ENCODE results near the gene AOC3. TPM values are rescaled to one million over a fixed set of nuclear protein-coding genes. Genes with fewer than 3 reads are reported as not detected.
A peak's percentile ranks its signal among the peaks of the same experiment; 100 is the strongest.

AOC3 gene
- total and polyA plus RNA-seq, 2 of the 13 experiments (the other 11 are each of a cell fraction or from before 2014, with no cell fraction given) = 8.7 to 51.7 TPM

GRCh38 chr17:42803074-42803883, 47.7 kb upstream of the AOC3 start (continued):
- TF ChIP-seq ZNF281 (CRISPR knock-in tag; IDR thresholded peaks at IDR 0.05; ENCODE audit: borderline replicate concordance) = peak; percentile 62; the same call in 1 of the 2 replicates
- TF ChIP-seq ZNF503 (CRISPR knock-in tag; IDR thresholded peaks at IDR 0.05) = no peak
- TF ChIP-seq ZBTB26 (CRISPR knock-in tag; IDR thresholded peaks at IDR 0.05; ENCODE audit: borderline replicate concordance) = no peak
- no peak for TF ChIP-seq CERS6 (CRISPR knock-in tag; IDR thresholded peaks at IDR 0.05)
- TF ChIP-seq ZUFSP (CRISPR knock-in tag; IDR thresholded peaks at IDR 0.05; ENCODE audit: borderline replicate concordance) = no peak
- no peak for TF ChIP-seq ZNF687 (CRISPR knock-in tag; IDR thresholded peaks at IDR 0.05)
- TF ChIP-seq ZBED4 (CRISPR knock-in tag; IDR thresholded peaks at IDR 0.05; ENCODE audit: borderline replicate concordance) = no peak

Measured in HepG2 (cell line).